HG02938 (cell line): ENCODE measurements around the gene SMIM35.

Source experiments
- ATAC-seq: cut with Tn5 transposase; IDR thresholded peaks from one replicate; pipeline ENCODE4 v1.9.1; 2021; ENCODE audit warnings: mild to moderate bottlenecking, moderate library complexity; ENCODE audit not compliant: unreplicated experiment

SMIM35 gene

GRCh38 chr11:117970400-117971024, 116.3 kb downstream of the SMIM35 start:
- ATAC-seq = no peak

- ATAC-seq = no peak
These were observed 117.4 kb downstream of the SMIM35 start for GRCh38 chr11:117969160-117969991.

GRCh38 chr11:117966908-117967307, 119.9 kb downstream of the SMIM35 start:
- no peak for ATAC-seq

GRCh38 chr11:117962826-117963225, 123.9 kb downstream of the SMIM35 start:
- no peak for ATAC-seq

- no peak for ATAC-seq
These were observed 124.9 kb downstream of the SMIM35 start for GRCh38 chr11:117961896-117962295.

- ATAC-seq = no peak
These were observed 126.4 kb downstream of the SMIM35 start for GRCh38 chr11:117960406-117960805.

- no peak for ATAC-seq
These were observed 127.2 kb downstream of the SMIM35 start for GRCh38 chr11:117959438-117960149.

- ATAC-seq = no peak
These were observed 127.8 kb downstream of the SMIM35 start for GRCh38 chr11:117958949-117959348.
